ENCODE results near the gene SERAC1. TPM values are rescaled to one million over a fixed set of nuclear protein-coding genes. Genes with fewer than 3 reads are reported as not detected.

The SERAC1 gene
- total RNA-seq, 2 experiments from 2014 or later, result 1.4 to 2.5 TPM

DNA sequence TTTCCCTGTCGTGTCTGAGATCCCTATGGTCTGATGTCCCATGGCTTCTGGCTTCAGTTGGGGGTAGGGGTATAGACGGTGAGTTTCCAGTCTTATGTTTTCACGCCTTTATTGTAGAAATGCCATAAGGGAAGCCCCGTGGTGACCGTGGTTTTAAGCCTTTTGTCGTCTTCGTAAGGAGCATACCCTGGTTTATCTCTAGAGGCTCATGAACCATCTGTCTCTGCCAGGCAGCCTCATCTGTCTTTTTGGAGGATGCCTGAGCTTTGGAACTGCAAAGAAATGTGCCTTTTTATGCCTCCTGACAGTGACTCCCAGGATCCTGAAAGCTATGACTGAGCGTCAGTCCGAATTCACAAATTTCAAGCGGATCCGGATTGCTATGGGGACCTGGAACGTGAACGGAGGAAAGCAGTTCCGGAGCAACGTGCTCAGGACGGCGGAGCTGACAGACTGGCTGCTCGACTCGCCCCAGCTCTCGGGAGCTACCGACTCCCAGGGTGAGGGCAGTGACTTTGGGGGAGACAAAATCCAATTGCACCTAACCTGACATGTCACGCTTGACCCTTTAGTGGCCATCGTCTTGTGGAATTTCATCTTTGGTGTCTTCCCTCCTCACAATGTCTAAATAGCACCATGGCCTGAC lies 101.8 kb downstream of the SERAC1 start:
- DNase-seq, result no peak
- ATAC-seq (ENCODE audit: poor library complexity), result no peak
- intact Hi-C loops (cut with DNase I, micrococcal nuclease), result no loop called here
- POLR2A ChIA-PET, result no interaction called here
- CTCF ChIA-PET, result interaction anchor here (0.7 kb wide), 1 partner anchor 84 kb away, joined by 3 read pairs; the partner anchor contains the start of gene SYNJ2
- H3K27ac Mint-ChIP-seq, result peak overlapping the region; percentile 36
- H3K27ac ChIP-seq (ENCODE audit: low read depth in 1 of 2, low read length in 2 of 2), result no peak overlapping the region
- H3K36me3 Mint-ChIP-seq (ENCODE audit: low read depth), result peaks cover 79% of the 10 kb centered on the region
- H3K4me1 ChIP-seq (ENCODE audit: insufficient read depth, low read length), result peaks cover 9% of the 10 kb centered on the region
- no peaks in the 10 kb centered on the region for H3K9me3 Mint-ChIP-seq
- no peak overlapping the region for H3K4me3 Mint-ChIP-seq
- no peaks in the 10 kb centered on the region for H3K27me3 ChIP-seq (ENCODE audit: control insufficient read depth in 1 of 2, insufficient read depth in 2 of 2, low read length in 2 of 2)
- H3K27me3 Mint-ChIP-seq, result no peaks in the 10 kb centered on the region
- H3K9me3 ChIP-seq (ENCODE audit: control insufficient read depth in 1 of 2, insufficient read depth in 1 of 2, low read length in 2 of 2), result no peaks in the 10 kb centered on the region
- H3K4me3 ChIP-seq (ENCODE audit: low read length), result no peak overlapping the region
- H3K4me1 Mint-ChIP-seq (ENCODE audit: low read depth), result no peaks in the 10 kb centered on the region
- TF ChIP-seq, protein P1, sequence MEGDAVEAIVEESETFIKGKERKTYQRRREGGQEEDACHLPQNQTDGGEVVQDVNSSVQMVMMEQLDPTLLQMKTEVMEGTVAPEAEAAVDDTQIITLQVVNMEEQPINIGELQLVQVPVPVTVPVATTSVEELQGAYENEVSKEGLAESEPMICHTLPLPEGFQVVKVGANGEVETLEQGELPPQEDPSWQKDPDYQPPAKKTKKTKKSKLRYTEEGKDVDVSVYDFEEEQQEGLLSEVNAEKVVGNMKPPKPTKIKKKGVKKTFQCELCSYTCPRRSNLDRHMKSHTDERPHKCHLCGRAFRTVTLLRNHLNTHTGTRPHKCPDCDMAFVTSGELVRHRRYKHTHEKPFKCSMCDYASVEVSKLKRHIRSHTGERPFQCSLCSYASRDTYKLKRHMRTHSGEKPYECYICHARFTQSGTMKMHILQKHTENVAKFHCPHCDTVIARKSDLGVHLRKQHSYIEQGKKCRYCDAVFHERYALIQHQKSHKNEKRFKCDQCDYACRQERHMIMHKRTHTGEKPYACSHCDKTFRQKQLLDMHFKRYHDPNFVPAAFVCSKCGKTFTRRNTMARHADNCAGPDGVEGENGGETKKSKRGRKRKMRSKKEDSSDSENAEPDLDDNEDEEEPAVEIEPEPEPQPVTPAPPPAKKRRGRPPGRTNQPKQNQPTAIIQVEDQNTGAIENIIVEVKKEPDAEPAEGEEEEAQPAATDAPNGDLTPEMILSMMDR (IDR thresholded peaks at IDR 0.05), result no peak
- peaks cover 50% of the 10 kb centered on the region for H3K36me3 ChIP-seq (ENCODE audit: insufficient read depth, low read length)

DNA sequence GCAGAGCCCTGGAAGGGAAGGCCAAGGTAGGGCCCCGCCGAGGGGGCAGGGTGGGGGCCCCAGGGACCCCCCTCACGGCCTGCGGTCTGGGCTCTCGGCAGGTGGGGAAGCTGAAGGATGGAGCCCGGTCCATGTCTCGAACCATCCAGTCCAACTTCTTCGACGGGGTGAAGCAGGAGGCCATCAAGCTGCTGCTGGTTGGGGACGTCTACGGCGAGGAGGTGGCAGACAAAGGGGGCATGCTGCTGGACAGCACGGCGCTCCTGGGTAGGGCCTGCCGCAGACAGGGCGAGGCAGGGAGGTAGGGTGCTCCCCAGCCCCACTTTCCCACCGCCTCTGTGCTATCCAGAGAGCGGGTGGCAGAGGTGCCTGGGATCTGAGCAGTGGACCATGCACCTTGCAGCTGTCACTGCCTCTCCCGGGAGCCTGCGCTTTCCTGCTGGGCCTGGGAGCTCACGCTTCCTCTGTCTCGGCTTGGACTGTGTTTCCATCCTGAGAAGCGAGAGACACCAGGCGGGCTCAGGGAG lies 103.3 kb downstream of the SERAC1 start:
- CTCF ChIA-PET, result no interaction called here
- TF ChIP-seq, protein P1 (IDR thresholded peaks at IDR 0.05), result no peak
- H3K27ac Mint-ChIP-seq, result no peak overlapping the region
- intact Hi-C loops (cut with DNase I, micrococcal nuclease), result no loop called here
- H3K4me3 ChIP-seq (ENCODE audit: low read length), result no peak overlapping the region
- peaks cover 69% of the 10 kb centered on the region for H3K36me3 Mint-ChIP-seq (ENCODE audit: low read depth)
- H3K27me3 Mint-ChIP-seq, result no peaks in the 10 kb centered on the region
- peaks cover 24% of the 10 kb centered on the region for H3K4me1 ChIP-seq (ENCODE audit: insufficient read depth, low read length)
- H3K36me3 ChIP-seq (ENCODE audit: insufficient read depth, low read length), result peaks cover 44% of the 10 kb centered on the region
- ATAC-seq (ENCODE audit: poor library complexity) (no peak), DNase-seq (no peak)
- H3K27ac ChIP-seq (ENCODE audit: low read depth in 1 of 2, low read length in 2 of 2), result no peak overlapping the region
- POLR2A ChIA-PET, result no interaction called here
- H3K9me3 ChIP-seq (ENCODE audit: control insufficient read depth in 1 of 2, insufficient read depth in 1 of 2, low read length in 2 of 2), result no peaks in the 10 kb centered on the region
- no peak overlapping the region for H3K4me3 Mint-ChIP-seq
- peaks cover 7% of the 10 kb centered on the region for H3K4me1 Mint-ChIP-seq (ENCODE audit: low read depth)
- H3K9me3 Mint-ChIP-seq, result no peaks in the 10 kb centered on the region
- no peaks in the 10 kb centered on the region for H3K27me3 ChIP-seq (ENCODE audit: control insufficient read depth in 1 of 2, insufficient read depth in 2 of 2, low read length in 2 of 2)

DNA sequence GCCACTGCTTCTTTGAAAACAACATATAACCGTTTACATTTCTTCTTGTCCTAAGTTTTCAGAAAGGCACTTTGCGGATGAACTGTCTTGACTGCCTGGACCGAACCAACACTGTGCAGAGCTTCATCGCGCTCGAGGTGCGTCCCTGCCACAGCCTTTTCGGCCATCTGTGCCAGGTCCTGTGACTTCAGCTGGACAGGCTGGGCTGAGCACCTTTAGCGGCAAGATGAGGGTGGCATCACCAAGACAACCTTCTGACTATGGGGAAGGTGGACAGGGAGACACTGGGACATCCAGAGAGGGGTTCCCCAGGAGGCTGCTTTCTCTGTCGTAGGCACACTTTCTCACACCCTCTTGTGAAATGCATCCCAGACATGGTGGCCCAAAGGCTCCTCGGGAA lies 104.3 kb downstream of the SERAC1 start:
- CTCF ChIA-PET, result no interaction called here
- intact Hi-C loops (cut with DNase I, micrococcal nuclease), result no loop called here
- ATAC-seq (ENCODE audit: poor library complexity), result no peak
- Histone ChIP-seq H3K9me3 (ENCODE audit: control insufficient read depth in 1 of 2, insufficient read depth in 1 of 2, low read length in 2 of 2) (no peaks in the 10 kb centered on the region), H3K27me3 (ENCODE audit: control insufficient read depth in 1 of 2, insufficient read depth in 2 of 2, low read length in 2 of 2) (no peaks in the 10 kb centered on the region), H3K27ac (ENCODE audit: low read depth in 1 of 2, low read length in 2 of 2) (no peak overlapping the region), H3K36me3 (ENCODE audit: insufficient read depth, low read length) (peaks cover 38% of the 10 kb centered on the region), H3K4me3 (ENCODE audit: low read length) (no peak overlapping the region), H3K4me1 (ENCODE audit: insufficient read depth, low read length) (peaks cover 29% of the 10 kb centered on the region)
- H3K27me3 Mint-ChIP-seq, result no peaks in the 10 kb centered on the region
- TF ChIP-seq, protein P1 (IDR thresholded peaks at IDR 0.05), result no peak
- H3K36me3 Mint-ChIP-seq (ENCODE audit: low read depth), result peaks cover 58% of the 10 kb centered on the region
- no peak for DNase-seq
- POLR2A ChIA-PET, result no interaction called here
- H3K4me1 Mint-ChIP-seq (ENCODE audit: low read depth), result peaks cover 13% of the 10 kb centered on the region
- no peak overlapping the region for H3K4me3 Mint-ChIP-seq
- no peak overlapping the region for H3K27ac Mint-ChIP-seq
- H3K9me3 Mint-ChIP-seq, result no peaks in the 10 kb centered on the region

Measured in CD4-positive, alpha-beta T cell (primary cell).